GM19463 (cell line): ENCODE measurements around the gene PTPRG.
"Not testable (repeated sequence)": the region's sequence is repeated elsewhere in the genome, so short reads cannot be mapped to it uniquely, and the experiment has no call there.

Source experiments
- ATAC-seq: cut with Tn5 transposase; IDR thresholded peaks from one replicate; pipeline ENCODE4 v1.9.1; 2021; ENCODE audit warnings: mild to moderate bottlenecking, moderate library complexity; ENCODE audit not compliant: unreplicated experiment

Gene PTPRG

GRCh38 chr3:61743686-61744242, 182.4 kb downstream of the PTPRG start:
- no peak for ATAC-seq

GRCh38 chr3:61748288-61748687, 186.9 kb downstream of the PTPRG start:
- ATAC-seq = no peak

DNA sequence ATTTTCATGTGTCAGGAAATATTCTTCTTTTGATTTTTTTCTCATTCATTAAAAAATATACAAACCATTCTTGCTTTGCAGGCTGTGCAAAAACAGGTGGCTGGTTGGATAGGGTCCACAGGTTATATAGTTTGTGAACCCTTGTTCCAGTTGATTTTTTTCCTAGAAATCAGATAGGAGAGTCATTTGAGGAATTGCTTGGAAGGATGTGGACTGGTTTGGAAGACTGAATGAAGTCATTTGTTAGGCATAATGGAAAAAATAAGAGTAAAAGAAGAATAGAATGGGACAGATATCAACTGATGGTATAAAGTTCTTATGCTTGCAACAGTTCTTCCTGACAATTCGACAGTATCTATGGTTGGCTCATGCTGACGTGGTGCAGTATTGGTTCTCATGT, 189.4 kb downstream of the PTPRG start:
- no peak for ATAC-seq

DNA sequence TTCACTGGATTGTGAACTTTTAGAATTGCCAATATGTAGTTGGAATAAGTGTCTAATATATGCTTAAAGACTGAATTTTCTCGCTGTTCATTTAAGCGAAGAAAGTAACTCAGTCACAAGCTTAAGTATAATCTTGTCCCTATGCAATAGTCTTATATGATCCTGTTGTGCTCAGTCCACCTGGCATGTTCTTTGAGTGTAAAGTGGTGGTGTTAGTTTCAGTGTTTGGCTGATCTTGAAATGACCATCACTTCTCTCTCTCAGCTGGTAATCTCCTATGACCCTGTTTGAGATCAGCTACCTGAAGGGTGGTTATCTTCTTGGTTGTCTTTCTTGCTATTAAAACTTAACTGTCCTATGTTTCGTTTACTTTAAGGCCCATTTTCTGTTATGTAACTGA, 197.5 kb downstream of the PTPRG start:
- no peak for ATAC-seq

- ATAC-seq = not testable (repeated sequence)
These were observed 199.4 kb downstream of the PTPRG start for GRCh38 chr3:61760783-61761182.

DNA sequence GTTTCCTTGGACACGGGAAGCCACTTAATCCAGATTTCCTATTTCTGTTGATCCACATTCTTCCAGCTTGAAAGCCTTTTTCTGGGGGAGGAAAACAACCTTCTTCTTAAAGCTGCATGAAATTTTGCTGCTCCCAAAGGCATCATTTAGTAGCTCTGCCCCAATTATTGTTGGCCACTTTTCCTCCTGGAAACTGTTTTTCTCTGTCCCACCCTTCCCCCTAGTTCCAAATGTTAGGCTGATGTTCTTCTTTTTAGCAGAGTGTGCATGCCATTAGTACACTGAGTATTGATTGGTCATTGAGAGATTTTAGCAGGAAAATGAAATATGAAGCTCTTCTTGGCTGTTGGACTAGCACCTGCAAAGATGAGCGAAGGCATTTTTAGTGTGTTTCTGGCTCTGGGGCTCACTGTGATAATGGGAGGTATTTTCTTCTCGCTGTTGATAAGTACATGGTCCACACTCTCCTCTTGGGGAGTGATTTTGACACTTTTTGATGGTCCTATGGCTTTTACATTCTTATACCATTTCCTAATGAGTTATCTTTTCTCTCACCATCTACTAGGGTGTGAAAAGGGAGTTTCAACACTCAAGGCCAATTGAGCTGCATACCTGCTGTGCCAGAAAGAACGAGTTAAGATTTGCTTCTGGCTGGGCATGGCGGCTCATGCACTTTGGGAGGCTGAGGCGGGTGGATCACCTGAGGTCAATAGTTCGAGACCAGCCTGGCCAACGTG, 200.5 kb downstream of the PTPRG start:
- no peak for ATAC-seq

- ATAC-seq = no peak
These were observed 203.9 kb downstream of the PTPRG start for GRCh38 chr3:61765157-61765876.

GRCh38 chr3:61768284-61769037, 207.1 kb downstream of the PTPRG start:
- ATAC-seq = no peak

DNA sequence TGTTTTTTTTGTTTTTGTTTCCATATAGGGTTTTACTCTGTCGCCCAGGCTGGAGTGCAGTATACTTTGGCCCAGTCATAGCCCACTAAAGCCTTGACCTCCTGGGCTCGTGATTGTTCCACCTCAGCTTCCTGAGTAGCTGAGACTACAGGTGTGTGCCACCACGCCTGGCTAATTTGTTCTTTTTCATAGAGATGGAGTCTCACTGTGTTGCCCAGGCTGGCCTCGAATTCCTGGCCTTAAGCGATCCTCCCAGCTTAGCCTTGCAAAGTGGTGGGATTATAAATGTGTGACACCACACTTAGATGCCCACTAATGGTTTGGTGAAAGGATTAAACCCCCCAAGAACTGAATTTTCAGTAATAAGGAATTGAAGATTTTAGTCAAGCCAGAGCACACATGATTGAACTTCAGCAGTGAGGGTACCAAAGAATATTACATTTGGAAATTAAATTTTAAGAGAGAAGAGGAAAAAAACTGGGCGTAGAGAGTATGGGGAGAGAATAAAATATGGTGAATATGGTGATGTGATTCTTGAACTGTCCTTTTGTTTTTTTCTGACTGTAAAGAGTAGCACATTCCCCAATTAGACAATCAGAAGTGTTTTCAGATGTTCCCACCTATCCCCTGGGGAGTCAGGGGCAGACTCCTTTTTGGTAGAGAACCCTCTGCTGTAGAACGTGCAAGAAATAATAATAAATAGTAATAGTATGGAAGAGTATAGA, 208.1 kb downstream of the PTPRG start:
- no peak for ATAC-seq

DNA sequence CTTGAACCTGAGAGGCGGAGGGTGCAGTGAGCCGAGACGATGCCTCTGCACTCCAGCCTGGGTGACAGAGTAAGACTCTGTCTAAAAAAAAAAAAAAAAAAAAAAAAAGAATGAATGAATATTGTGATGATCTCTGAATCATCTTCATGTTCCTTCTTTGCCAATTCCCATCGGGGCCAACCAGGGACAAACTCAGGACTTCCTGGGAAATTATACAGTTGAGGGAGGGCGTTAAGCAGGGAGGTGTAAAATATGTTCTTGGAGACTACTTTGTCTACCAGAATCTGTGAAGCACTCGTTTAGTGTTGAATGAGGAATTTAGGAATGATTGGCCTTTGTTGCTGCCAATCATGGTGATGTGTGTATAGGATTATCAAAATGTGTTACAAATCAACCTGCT, 210.6 kb downstream of the PTPRG start:
- no peak for ATAC-seq

DNA sequence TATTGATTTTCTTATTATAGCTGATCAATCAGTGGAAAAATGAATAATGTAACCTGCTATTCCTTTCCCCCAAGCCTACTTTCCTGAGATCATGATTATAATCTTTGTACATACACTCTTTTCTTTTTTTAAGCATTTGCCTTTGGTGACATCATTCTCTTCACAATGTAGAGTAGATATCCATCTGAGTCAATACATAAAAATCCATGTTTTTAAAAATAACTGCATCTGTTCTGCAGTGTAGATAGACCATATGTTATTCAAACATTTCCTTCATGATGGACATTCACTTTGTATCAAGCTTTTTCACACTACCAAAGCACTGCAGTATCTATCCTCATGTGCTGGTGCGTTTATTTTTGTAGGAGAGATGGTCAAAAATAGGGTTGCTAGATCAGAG, 211.1 kb downstream of the PTPRG start:
- ATAC-seq = no peak

DNA sequence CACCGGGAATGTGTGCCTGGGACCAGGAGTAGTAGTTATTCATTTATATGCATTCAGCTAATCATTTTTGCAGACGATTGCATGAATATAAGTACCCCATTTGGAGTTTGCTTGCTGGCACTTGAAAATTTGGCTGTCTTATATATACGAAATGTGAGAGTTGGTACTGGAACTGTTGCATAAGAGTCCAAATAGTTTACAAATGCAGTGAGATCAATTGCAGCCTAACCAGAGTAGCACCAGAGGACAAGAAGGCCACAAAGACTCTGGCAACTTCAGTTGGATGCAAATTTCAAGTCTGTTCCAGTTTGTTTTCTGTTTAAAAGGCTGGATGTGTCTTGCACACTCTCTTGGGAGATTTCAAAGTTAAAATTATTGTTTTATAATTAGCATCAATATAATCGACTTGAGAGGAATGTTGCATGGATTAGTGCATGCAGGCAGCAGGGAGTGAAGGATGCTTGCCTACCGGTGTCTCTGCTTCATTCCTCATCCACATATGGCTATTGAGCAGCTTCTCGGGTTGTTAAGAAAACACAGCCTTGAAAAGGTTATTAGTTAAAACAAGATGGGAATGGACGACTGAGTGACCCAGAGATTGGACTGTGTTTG, 213.0 kb downstream of the PTPRG start:
- no peak for ATAC-seq

GRCh38 chr3:61776390-61776789, 215.0 kb downstream of the PTPRG start:
- ATAC-seq = no peak

GRCh38 chr3:61777483-61777882, 216.1 kb downstream of the PTPRG start:
- ATAC-seq = no peak

DNA sequence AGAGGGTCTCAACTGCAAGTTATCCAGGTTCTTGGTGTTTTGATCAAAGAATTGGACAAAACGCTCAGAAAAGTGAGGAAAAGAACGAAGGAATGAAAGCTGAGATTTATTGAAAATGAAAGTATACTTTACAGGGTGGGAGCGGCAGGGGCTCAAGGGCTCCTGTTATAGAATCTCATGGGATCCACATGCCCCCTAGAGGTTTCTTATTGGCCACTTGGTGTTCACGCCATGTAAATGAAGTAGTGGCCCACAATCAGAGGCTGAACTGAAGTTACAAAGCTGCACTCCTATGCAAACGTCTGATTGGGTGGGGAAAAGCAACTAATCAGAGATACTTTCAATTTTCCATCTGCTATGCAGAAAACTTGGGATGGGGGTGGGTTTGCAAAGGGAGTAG, 216.7 kb downstream of the PTPRG start:
- ATAC-seq = no peak

DNA sequence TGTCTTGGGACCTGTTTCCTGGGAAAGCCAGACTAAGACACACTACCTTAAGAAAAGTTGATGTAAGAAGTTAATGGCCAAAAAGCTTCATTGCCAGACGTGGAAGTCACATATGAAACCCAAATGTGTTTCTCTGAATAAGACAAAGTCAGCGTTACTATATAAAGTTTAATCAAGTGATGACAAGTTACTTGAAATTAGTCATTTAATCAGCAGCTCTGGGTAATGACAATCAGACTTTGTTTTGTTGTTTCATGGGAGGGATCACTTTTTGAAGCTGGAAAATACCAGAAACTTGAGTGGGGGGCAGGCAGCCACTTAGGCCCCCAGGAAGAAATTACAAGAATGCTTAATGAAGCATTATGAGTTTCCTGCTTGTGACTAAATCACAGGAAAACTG, 218.6 kb downstream of the PTPRG start:
- no peak for ATAC-seq

DNA sequence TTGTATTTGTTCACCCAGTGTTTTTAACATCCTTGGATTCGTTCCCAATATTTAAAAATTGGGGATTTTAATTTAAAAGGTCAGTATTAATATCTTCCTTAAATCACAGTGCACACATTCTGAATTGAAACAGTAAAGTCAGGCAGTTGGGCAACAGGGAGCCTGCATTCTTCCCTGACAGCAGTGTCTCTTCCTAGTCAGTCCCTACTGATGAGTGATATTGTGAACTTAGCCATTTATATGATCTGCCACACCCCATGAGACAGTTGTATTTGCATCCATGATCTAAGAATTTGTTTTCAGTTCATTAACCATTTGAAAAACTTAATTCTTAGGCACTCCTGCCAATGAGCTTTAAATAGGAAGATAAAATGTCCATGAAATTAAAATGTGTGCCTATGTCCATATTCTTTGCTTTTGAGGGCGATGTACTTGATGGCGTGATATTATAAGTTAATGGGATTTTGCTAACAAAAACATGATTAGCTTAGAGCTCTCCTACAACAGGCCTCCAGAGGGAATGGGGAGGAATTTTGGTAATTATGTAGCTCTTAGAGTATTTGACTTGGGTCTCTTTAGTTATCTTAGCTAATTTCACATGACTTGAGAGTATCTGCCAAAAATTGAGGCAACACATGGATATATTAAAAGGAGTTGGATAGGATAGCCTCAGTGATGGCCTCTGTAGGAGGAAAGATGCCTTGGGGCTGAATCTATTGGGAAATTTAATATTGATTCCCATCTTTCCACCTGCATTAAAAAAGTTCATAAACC, 219.3 kb downstream of the PTPRG start:
- no peak for ATAC-seq

GRCh38 chr3:61783993-61784718, 222.8 kb downstream of the PTPRG start:
- no peak for ATAC-seq
